HepG2 (cell line): ENCODE measurements around the gene PBX1.

ENCODE experiments used
- ADNP ChIP-seq: sonication (generic); formaldehyde crosslinking; IDR thresholded peaks from 2 replicates; pipeline ENCODE4 v1.4.0; 2020; ENCODE audit warnings: missing genetic modification reagents
- CTCF ChIP-seq: sonication (generic); formaldehyde crosslinking; IDR thresholded peaks from 2 replicates; pipeline ENCODE4 v1.5.0; 2020; ENCODE audit warnings: mild to moderate bottlenecking, missing genetic modification reagents, moderate library complexity
- EP300 ChIP-seq, 3 experiments: sonication (generic) in 1 of 3; formaldehyde crosslinking in 1 of 3; IDR thresholded peaks; 2 replicates each; pipeline versions ENCODE4 v1.5.1 to v1.6.1; 2011 to 2020; ENCODE audit warnings: low read depth in 2 of 3, low read length in 2 of 3, borderline replicate concordance in 1 of 3, improper control_type of control experiment in 1 of 3, mild to moderate bottlenecking in 1 of 3, missing genetic modification reagents in 1 of 3, moderate library complexity in 1 of 3
- EZH2 ChIP-seq: conservative IDR thresholded peaks from 2 replicates; pipeline ENCODE4 v1.6.1; 2012; ENCODE audit warnings: mild to moderate bottlenecking, low read depth, low read length, moderate library complexity
- MTA1 ChIP-seq: sonication (generic); formaldehyde crosslinking; IDR thresholded peaks from 2 replicates; pipeline ENCODE4 v1.4.0; 2020; ENCODE audit warnings: missing genetic modification reagents, mild to moderate bottlenecking, borderline replicate concordance
- NFIB ChIP-seq: sonication (generic); formaldehyde crosslinking; IDR thresholded peaks from 2 replicates; pipeline ENCODE4 v1.9.0; 2021; ENCODE audit warnings: missing genetic modification reagents, mild to moderate bottlenecking, borderline replicate concordance
- SATB2 ChIP-seq: sonication (generic); formaldehyde crosslinking; IDR thresholded peaks from 2 replicates; pipeline ENCODE4 v1.5.0; 2020; ENCODE audit warnings: missing genetic modification reagents
- ZBTB3 ChIP-seq: sonication (generic); formaldehyde crosslinking; IDR thresholded peaks from 2 replicates; pipeline ENCODE4 v1.4.0; 2020; ENCODE audit warnings: low read depth, mild to moderate bottlenecking, moderate library complexity, missing genetic modification reagents, borderline replicate concordance
- ZFP82 ChIP-seq: sonication (generic); formaldehyde crosslinking; IDR thresholded peaks from 2 replicates; pipeline ENCODE4 v1.5.1; 2020; ENCODE audit warnings: mild to moderate bottlenecking, missing genetic modification reagents, borderline replicate concordance

GRCh38 chr1:164675342-164675904, 116.4 kb downstream of the PBX1 start:
- TF ChIP-seq ZFP82 (CRISPR knock-in tag) (no peak), CTCF (CRISPR knock-in tag) (no peak), ADNP (CRISPR knock-in tag) (no peak), SATB2 (CRISPR knock-in tag) (no peak), MTA1 (CRISPR knock-in tag) (no peak), NFIB (CRISPR knock-in tag) (no peak), EZH2 (no peak), EP300 (IDR thresholded peaks at IDR 0.05; ENCODE audit: low read depth in 2 of 2, low read length in 2 of 2) (no peak), EP300 (CRISPR knock-in tag; IDR thresholded peaks at IDR 0.05; ENCODE audit: borderline replicate concordance) (no peak), ZBTB3 (CRISPR knock-in tag) (no peak)
